Liver (tissue), 3 donors: ENCODE measurements around the gene OR4B1.

ENCODE experiments used
- ATF3 ChIP-seq: IDR thresholded peaks from 2 replicates; pipeline ENCODE4 v1.6.1; 2016; ENCODE audit warnings: antibody characterized with exemption
- CTCF ChIP-seq: fragments of 150-350 bp; IDR thresholded peaks from 2 replicates; pipeline ENCODE4 v1.5.1; 2017; ENCODE audit warnings: improper control_type of control experiment, low read depth, low read length; ENCODE audit not compliant: missing input control
- HNF4A ChIP-seq, 2 donors: conservative IDR thresholded peaks; 2 replicates each; pipeline ENCODE4 v1.6.1; 2016; ENCODE audit warnings: antibody characterized with exemption in 2 of 2, mild to moderate bottlenecking in 2 of 2
- JUND ChIP-seq, 2 donors: IDR thresholded peaks; 2 replicates each; pipeline ENCODE4 v1.6.1; 2016; ENCODE audit warnings: antibody characterized with exemption in 2 of 2
- NR2F2 ChIP-seq: IDR thresholded peaks from 2 replicates; pipeline ENCODE4 v1.6.1; 2016; ENCODE audit warnings: antibody characterized with exemption
- RAD21 ChIP-seq, 2 donors: IDR thresholded peaks; 2 replicates each; pipeline ENCODE4 v1.6.1; 2016; ENCODE audit warnings: antibody characterized with exemption in 2 of 2, mild to moderate bottlenecking in 2 of 2
- REST ChIP-seq: IDR thresholded peaks from 2 replicates; pipeline ENCODE4 v1.6.1; 2016; ENCODE audit warnings: antibody characterized with exemption, mild to moderate bottlenecking
- SP1 ChIP-seq: IDR thresholded peaks from 2 replicates; pipeline ENCODE4 v1.6.1; 2018; ENCODE audit warnings: antibody characterized with exemption, mild to moderate bottlenecking
- TAF1 ChIP-seq: conservative IDR thresholded peaks from 2 replicates; pipeline ENCODE4 v1.6.1; 2016; ENCODE audit warnings: antibody characterized with exemption, mild to moderate bottlenecking
- YY1 ChIP-seq: IDR thresholded peaks from 2 replicates; pipeline ENCODE4 v1.6.1; 2016; ENCODE audit warnings: antibody characterized with exemption, mild to moderate bottlenecking
- donor health status: healthy.
- donor health status: healthy.

GRCh38 chr11:48207881-48208280, 8.7 kb upstream of the OR4B1 start:
- TF ChIP-seq CTCF (no peak), SP1 (no peak), JUND (IDR thresholded peaks at IDR 0.05) (no peak), RAD21 (IDR thresholded peaks at IDR 0.05) (no peak), TAF1 (no peak), REST (no peak), HNF4A (conservative IDR thresholded peaks at IDR 0.05) (no peak), ATF3 (no peak), YY1 (no peak), NR2F2 (no peak)
